HG02973 (cell line): ENCODE results near the gene RIMKLB.
A peak's percentile ranks its signal among the peaks of the same experiment; 100 is the strongest.

Experiments
- ATAC-seq: cut with Tn5 transposase; IDR thresholded peaks from one replicate; pipeline ENCODE4 v1.9.1; 2021; ENCODE audit warnings: moderate library complexity; ENCODE audit not compliant: unreplicated experiment

Gene RIMKLB

GRCh38 chr12:8697476-8698131 is at the start of gene RIMKLB:
TSS of gene RIMKLB (plus strand) at chr12:8697991. CDS start at chr12:8713867, 15,876 bp downstream.
- peak; percentile 75 for ATAC-seq

- peak; percentile 68 for ATAC-seq
Measured at GRCh38 chr12:8648576-8649205, 49.1 kb upstream of the RIMKLB start.

- ATAC-seq, result no peak
Measured at GRCh38 chr12:8655421-8655820, 42.4 kb upstream of the RIMKLB start.

- ATAC-seq, result no peak
Measured at GRCh38 chr12:8658346-8658745, 39.4 kb upstream of the RIMKLB start.

GRCh38 chr12:8661016-8661415 is 36.8 kb upstream of the RIMKLB start:
- ATAC-seq, result no peak

GRCh38 chr12:8661751-8662150 is 36.0 kb upstream of the RIMKLB start:
- ATAC-seq, result no peak

- no peak for ATAC-seq
Measured at GRCh38 chr12:8662593-8662992, 35.2 kb upstream of the RIMKLB start, which contains the start of gene MFAP5. TSS of gene MFAP5 (minus strand) at chr12:8662826. CDS start at chr12:8662104, 722 bp downstream.

- ATAC-seq, result no peak
Measured at GRCh38 chr12:8664228-8664913, 33.4 kb upstream of the RIMKLB start.

GRCh38 chr12:8665759-8666158 is 32.0 kb upstream of the RIMKLB start:
- ATAC-seq, result no peak

- no peak for ATAC-seq
Measured at GRCh38 chr12:8667270-8667669, 30.5 kb upstream of the RIMKLB start.

- ATAC-seq, result no peak
Measured at GRCh38 chr12:8668441-8668840, 29.4 kb upstream of the RIMKLB start.

GRCh38 chr12:8672381-8672780 is 25.4 kb upstream of the RIMKLB start:
- no peak for ATAC-seq

GRCh38 chr12:8675591-8676036 is 22.2 kb upstream of the RIMKLB start:
- ATAC-seq, result no peak

- ATAC-seq, result no peak
Measured at GRCh38 chr12:8676651-8677050, 21.1 kb upstream of the RIMKLB start.

GRCh38 chr12:8677362-8677761 is 20.4 kb upstream of the RIMKLB start:
- no peak for ATAC-seq

- ATAC-seq, result no peak
Measured at GRCh38 chr12:8678661-8679111, 19.1 kb upstream of the RIMKLB start.

GRCh38 chr12:8680533-8680932 is 17.3 kb upstream of the RIMKLB start:
- no peak for ATAC-seq

- ATAC-seq, result no peak
Measured at GRCh38 chr12:8681129-8681884, 16.5 kb upstream of the RIMKLB start.

- ATAC-seq, result no peak
Measured at GRCh38 chr12:8685051-8685450, 12.7 kb upstream of the RIMKLB start.

- no peak for ATAC-seq
Measured at GRCh38 chr12:8687846-8688601, 9.8 kb upstream of the RIMKLB start.
